C4-2B (cell line): Measurements from ENCODE around the gene NWD2.

Experiments
- CTCF ChIP-seq: fragments of 450-650 bp; conservative IDR thresholded peaks from 2 replicates; pipeline ENCODE4 v1.5.1; 2017; ENCODE audit warnings: mild to moderate bottlenecking
- ZFX ChIP-seq: fragments of 450-650 bp; IDR thresholded peaks from 2 replicates; pipeline ENCODE4 v1.6.1; 2017

GRCh38 chr4:37388681-37389365 lies 144.3 kb downstream of the NWD2 start:
- TF ChIP-seq CTCF (no peak), ZFX (no peak)
